GM19468 (cell line): ENCODE measurements around the gene RAB27B.
"Not testable (repeated sequence)": the region's sequence is repeated elsewhere in the genome, so short reads cannot be mapped to it uniquely, and the experiment has no call there.

Experiments used
- ATAC-seq: cut with Tn5 transposase; IDR thresholded peaks from one replicate; pipeline ENCODE4 v1.9.1; 2021; ENCODE audit warnings: mild to moderate bottlenecking, moderate library complexity, moderate number of reproducible peaks; ENCODE audit not compliant: unreplicated experiment; ENCODE audit errors: extremely low read depth

Gene RAB27B, protein sequence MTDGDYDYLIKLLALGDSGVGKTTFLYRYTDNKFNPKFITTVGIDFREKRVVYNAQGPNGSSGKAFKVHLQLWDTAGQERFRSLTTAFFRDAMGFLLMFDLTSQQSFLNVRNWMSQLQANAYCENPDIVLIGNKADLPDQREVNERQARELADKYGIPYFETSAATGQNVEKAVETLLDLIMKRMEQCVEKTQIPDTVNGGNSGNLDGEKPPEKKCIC

DNA sequence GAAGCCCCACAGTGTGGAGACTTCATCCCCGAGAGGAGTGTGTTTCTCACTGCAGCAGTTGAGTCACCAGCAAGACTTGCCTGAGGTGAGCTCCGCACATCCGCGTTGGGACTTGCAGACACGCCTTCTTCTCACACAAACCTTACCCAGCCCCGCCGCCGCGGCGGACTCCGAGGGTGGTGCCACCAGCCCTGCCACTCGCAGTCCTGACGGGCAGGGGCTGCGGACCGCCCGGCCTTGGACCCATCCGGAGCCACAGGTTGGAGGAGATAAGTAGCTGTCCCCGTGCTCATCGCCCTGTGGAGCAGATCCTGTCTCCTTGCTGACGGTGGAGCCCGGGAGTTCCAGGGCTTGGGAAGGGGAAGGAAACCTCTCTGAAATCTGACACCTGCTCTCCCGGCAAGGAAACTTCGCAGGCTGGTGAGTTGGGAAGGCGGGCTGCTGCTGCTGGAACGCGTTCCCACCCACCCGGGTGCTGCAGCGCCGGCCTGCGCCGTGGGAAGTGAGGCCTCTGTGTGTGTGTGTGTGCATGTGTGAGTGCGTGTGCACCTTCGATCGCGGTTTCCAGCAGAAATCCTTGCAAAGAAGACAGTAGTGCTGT lies at the start of gene RAB27B:
Gene RAB27B (plus strand): TSS at position 197 of the 601 bp plus-strand sequence. CDS start 49,109 bp downstream, outside the sequence.
- no peak for ATAC-seq

DNA sequence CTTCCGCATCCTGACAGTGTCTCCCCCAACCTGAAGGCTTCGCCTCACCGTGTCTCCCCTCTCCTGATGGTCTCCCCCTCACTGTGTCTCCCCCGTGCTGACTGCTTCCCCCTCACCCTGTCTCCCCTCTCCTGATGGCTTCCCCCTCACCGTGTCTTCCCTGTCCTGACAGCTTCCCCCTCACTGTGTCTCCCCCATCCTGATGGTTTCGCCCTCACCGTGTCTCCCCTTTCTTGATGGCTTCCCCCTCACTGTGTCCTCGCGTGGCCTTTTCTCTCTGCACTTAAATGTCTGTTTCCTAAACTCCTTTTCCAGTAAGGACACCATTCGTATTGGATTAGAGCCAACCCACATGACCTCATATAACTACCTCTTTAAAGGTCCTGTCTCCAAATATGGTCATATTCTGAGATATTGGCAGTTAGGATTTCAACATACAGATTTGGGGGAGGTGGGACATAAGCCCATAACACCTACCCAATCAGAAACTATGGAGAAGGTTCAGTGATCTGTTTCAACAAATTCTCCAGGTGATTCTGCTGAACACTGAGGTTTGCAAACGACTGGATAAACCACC lies 47.9 kb upstream of the RAB27B start:
- no peak for ATAC-seq

DNA sequence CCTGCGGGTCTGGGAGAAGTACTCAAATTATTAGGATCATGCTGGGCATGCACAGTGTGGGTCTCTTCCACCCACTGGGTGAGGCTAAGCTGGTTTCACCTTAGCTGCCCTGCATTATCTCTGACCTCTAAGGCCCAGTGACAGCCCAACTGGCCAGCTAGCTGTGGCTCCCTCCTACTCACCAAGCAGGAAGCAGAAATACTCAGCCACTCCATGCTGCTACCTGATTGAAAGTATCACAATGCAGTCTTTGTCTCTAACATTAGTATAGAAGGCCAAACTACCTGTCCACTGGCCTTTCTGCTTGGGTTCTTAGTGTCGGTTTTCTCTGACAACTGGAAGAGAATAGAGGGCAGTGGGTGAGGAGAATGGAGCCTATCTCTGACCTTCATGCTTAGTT lies 47.3 kb upstream of the RAB27B start:
- ATAC-seq = no peak

DNA sequence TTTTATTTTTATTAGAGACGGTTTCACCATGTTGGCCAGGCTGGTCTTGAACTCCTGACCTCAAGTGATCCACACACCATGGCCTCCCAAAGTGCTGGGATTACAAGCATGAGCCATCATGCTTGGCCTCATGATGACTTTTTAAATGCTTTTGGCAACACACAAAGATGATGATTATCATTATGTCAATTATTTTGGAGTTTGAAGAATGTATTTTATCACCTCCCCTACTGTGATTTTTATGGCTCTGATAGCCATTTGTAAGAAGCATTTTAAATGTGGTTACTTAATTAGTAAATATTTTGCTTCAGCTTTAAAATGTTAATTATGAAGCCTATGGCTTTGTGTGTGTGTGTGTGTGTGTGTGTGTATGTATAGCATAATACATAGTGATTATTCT lies 45.1 kb upstream of the RAB27B start:
- no peak for ATAC-seq

DNA sequence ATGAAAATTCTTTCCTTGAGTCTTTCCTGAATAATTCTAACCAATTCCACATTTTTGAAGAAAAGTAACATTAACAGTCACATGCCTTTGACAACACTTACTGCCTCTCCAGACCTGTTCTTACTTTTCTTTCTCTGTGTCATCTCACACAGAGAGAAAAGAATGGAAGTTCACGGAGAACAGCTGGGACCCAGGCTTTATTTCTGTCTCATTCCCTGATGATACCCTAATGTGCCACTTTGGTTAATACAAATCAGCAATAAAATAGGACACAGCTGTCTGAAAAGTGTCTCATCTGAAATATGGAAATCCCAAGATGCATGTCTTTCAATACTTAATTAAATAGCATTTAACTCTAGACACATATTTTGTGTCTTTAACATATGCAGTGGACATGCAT lies 42.1 kb upstream of the RAB27B start:
- no peak for ATAC-seq

DNA sequence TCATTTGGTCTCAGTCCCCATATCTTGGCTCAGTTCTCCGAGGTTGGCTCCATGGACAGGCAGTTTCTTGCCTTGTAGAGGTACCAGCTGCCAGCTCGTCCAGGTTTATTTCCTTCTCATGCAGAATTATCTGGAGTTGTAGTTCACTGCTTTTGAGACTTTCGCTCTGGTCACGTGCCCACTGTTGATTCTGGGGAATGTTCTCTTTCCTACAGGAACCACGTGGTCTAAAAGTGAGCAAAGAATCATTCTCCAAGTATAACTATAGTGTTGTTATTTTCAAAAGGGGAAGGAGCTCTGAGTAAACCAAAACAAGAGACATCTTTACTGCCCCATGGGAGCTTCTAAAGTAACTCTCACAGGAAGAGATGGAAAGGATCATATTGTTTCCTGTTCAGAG lies 41.2 kb upstream of the RAB27B start:
- no peak for ATAC-seq

DNA sequence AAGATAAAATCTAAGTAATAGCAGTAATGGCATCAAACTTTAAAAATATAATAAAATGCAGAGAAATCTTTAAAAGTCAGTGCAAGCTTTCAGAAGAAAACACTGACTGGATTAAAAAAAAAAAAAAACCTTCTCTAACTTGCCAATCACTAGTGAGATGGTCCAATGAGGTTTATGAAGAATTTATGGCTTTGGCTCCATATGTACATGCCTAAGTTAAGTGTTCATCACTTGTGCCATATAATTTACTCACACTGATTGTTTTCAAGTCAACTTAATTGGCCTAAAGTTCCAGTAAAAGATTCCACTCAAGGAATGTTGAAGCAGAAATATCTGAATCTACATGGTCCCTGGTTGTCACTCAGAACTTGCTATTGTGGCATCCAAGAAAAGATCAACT lies 40.7 kb upstream of the RAB27B start:
- ATAC-seq = no peak

DNA sequence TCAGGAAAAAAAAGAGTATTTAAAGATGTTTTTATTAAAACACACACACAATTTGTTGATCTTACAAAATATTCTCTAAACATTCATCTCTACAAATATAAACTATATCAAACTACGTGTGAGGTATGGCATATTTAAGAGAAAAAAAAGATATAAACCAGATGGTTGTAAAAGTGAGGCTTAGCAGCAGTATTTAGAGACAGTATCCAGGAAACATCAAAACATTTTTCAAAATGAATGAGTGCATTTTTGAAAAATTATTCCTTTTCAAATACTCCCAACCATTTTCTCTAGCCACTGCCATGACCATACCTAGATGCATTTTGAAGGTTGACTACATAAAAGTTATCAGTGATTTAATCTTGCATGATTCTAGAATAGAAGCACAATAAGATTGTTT lies 38.2 kb upstream of the RAB27B start:
- ATAC-seq = no peak

DNA sequence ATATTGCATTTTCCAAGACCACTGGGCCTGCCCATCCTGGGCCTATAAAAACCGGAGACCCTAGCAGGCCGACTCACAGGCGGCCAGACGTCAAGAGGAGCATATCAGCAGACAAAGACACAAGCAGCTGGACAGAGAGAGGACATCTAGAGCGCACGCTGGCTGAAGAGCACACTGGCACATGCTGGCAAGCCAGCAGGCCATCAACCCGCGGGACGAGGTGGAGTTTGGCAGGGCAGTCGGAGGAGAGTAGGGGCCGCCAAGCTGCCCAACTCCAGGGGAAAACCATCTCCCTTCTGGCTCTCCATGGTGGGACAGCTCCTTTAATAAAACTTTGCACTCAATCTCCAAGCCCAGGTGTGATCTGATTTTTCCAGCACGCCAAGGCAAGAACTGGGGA lies 36.6 kb upstream of the RAB27B start:
- ATAC-seq = no peak

DNA sequence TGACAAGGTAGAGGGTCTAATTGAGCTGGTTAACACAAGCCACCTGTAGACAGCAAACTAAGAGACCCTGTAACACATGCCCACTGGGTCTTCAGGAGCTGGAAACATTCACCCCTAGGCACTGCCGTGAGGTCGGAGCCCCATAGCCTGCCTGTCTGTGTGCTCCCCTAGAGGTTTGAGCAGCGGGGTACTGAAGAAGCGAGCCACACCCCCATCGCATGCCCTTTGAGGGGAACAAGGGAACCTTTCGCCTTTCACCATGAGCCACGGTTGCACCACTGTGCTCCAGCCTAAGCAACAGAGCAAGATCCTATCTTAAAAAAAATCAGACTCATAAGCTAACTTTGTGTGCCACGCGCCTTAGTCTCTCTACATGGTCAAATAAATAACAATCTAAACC lies 36.2 kb upstream of the RAB27B start:
- ATAC-seq = no peak

DNA sequence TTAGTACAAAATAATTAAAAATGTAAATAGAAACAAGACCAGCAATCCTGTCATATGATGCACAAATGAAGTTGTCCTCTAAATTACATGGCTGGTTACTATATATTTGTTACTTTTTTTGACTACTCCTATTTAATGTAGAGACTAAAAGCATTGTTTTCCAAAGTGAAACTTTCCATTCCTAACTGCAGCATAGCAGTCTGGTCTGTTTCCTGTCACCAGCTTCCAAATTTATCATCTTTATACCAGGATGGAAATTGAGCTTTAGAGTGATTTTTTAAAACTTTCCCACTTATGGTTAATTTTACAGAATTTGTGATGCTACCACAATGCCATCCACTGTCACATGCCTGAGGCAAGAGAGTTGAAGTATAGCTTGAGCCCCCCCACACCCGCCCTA lies 33.5 kb upstream of the RAB27B start:
- no peak for ATAC-seq

DNA sequence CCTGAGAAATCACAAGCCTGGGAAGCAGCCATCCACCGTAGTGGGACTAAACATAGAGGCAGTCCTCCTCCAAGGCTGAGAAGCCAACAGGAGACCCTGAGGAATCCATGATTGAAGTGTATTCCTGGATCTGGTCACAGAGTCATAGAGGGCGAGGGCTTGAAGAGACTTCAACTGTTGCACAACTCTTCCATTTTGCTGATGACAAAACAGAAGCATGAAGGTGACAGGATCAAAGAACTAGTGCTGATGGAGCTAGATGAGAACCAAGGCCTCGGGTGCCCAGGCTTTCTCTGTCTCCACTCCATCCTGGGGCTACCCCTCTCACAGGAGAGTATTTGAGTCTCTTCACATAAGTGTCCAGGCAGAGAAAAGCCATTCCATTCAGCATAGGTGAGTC lies 30.1 kb upstream of the RAB27B start:
- no peak for ATAC-seq

DNA sequence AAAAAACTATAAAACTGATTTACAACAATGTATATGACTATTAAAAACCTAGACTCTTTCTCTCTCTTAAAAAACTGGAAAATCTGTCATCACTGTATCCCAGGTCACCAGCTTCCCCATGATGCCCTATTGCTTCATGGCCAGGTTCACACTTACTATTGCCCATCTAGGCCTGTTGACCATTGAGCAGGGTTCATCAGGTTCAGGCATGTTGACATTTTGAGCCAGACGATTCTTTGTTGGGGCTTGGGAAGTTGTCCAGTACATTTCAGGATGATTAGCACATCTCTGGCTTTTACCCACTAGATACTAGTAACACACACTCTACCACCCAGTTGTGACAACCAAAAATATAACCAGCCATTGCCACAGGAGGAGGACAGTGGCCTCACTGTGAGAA lies 26.9 kb upstream of the RAB27B start:
- ATAC-seq = no peak

DNA sequence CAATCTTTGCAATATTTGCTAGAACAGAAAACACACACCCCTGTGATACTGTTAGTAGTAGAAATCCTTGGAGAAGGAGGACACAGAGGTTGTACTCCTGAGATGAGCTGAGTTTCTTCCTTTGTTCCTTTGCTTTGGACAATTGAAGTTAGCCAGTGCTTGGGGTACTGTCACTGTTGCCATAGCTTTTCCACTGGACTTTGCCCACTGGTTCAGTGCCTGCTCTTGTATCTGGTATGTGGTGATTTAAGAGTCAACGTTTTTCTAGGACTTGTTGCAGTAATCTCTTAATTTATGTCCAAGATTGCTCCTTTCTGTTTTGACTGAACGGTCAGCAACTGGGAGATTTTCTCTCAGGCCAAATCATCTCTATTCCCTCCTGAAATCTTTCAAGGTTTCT lies 26.1 kb upstream of the RAB27B start:
- no peak for ATAC-seq

DNA sequence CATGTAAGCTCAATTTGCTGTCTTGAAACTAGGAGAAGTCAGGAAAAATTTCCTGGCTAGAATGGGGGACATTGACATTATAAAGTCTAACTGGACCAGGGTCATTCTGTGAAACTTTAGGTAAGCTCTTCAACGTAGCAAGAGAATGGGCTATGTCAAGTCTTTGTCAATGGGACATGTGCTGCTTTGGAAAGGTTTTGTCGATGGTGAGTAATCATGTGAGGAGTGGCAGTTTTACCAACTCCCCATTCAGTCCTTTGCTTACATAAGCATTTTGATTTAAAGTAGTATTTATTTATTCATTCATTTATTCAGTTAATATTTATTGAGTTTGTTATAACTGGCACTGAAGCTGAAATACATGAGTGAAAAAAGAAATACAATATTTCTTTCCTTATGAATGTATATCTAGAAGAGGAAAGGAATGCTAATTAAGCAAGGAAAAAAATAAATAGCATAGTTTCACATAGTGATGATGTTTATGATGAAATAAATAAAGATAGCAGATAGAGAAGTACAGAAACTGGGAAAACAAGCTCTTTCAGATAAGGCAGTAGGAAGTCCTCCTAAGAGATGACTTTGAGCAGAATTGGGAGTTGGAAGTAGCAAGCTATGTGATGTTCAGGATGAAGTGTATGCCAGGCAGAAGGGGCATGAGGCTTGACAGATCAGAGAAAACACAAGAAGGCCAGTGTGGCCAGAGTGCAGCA lies 25.4 kb upstream of the RAB27B start:
- no peak for ATAC-seq

DNA sequence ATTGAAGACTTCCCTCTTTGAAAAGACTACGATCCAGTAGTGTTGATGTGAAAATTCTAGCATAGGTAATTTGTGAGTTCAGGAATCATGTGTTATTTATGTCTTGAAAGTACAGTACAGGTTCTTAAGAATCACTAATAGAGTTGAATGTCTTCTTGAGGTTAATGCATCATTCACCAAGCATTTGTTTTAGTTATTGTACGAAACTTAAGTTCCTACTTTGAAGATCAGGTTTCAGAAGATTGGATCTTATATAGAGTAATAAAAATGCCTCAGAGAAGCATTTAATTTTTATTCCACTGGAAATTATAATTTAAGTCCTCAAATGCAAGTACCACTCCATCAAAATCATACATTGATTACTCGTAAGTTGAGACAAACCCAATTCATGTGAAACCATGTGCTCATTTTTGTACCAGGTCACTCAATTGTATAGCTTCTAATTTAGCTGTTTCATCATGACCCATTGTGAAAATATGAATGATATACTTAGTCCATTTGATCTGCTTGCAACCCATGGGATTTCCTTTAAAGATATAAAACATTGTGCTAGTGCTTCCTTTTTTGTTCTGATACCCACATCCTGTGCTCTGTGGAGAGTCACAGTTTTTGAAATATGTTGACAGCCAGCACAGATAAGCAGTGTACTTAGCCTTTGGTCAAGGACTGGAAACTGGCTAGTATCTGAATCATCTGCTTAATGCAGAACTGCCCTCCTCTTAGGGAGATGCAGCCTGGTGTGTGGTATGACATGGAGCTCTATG lies 22.5 kb upstream of the RAB27B start:
- ATAC-seq = no peak

DNA sequence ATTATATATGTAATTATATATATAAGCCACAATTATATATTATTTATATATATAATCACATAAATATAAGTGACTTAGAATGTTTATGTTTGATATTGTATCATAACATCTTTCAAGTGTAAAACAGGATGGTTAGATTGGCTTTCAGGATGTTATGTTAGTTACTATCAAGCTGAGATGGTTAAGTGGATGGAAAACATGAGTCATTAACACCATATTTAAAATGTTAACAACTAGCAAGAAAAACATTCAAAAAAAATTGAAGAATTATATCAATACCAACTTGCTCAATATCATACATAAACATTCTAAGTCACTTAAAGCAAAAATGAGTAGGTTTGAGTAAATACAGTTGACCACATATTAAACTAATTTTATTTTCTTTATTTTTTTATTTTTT lies 21.8 kb upstream of the RAB27B start:
- ATAC-seq = no peak

DNA sequence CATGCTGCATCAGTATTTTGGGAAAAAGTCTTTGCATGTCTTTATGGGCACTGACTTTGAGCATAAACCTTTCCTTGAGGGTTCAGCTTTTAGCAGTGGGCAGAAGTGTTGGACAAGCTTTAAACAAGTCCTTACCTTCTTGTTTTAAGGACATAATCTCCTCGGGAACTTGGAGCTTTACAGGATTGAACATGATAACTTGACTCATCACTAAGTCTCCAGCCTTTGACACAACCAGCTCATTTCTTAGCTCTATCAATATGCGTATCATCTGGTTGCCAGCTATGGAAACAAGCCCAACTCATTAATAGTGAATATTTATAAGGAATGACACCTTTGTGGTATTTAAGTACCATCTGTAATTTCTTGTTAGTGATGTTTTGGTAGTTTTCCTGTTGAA lies 21.0 kb upstream of the RAB27B start:
- no peak for ATAC-seq

DNA sequence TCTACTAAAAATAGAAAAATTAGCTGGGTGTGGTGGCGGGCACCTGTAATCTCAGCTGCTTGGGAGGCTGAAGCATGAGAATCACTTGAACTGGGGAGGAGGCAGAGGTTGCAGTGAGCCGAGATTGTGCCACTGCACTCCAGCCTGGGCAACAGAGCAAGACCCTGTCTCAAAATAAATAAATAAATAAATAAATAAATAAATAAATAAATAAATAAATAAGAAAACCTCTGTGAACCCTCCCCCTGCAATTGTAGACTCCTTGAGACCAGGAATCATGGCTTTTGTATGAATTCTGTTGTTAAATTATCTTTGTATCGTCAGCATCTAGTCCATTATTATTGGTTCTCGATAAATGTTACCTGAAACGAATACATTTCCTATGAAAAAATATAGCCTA lies 17.6 kb upstream of the RAB27B start:
- not testable (repeated sequence) for ATAC-seq

DNA sequence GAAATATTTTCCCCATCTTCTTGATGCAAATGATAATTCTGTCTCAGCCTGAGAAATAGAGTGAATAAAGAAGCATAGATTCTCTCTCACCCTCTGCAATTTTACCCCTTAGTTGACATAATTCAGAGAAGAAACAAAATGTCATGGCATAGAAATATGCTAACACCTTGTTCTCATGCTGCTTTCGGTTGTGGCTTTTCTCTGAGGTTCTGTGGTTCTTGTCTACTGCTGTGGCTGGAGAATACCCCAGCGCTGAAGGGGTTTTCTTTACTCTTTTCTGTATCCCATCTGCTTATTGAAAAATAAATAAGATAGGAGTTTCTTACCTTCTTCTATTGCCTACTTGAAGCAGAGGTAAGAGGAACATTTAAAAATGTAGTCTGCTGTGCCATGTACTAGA lies 15.4 kb upstream of the RAB27B start:
- no peak for ATAC-seq

DNA sequence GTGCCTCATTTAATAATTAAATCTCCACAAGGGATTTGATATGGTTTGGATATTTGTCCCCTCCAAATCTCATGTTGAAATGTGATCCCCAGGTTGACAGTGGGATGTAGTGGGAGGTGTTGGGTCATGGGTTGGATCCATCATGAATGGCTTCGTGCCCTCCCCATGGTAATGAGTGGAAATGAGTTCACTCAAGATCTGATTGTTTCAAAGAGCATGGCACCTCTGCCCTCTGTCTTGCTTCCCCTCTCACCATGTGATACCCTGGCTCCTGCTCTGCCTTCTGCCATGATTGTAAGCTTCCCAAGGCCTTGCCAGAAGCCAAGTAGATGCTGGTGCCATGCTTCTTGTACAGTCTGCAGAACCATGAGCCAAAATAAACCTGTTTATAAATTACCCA lies 15.0 kb upstream of the RAB27B start:
- no peak for ATAC-seq
